Measurements from ENCODE around the gene PHF12. TPM values are rescaled to one million over a fixed set of nuclear protein-coding genes. Genes with fewer than 3 reads are reported as not detected.

PHF12 gene
- total RNA-seq, 1 experiment from 2014 or later: 16.7 TPM

DNA sequence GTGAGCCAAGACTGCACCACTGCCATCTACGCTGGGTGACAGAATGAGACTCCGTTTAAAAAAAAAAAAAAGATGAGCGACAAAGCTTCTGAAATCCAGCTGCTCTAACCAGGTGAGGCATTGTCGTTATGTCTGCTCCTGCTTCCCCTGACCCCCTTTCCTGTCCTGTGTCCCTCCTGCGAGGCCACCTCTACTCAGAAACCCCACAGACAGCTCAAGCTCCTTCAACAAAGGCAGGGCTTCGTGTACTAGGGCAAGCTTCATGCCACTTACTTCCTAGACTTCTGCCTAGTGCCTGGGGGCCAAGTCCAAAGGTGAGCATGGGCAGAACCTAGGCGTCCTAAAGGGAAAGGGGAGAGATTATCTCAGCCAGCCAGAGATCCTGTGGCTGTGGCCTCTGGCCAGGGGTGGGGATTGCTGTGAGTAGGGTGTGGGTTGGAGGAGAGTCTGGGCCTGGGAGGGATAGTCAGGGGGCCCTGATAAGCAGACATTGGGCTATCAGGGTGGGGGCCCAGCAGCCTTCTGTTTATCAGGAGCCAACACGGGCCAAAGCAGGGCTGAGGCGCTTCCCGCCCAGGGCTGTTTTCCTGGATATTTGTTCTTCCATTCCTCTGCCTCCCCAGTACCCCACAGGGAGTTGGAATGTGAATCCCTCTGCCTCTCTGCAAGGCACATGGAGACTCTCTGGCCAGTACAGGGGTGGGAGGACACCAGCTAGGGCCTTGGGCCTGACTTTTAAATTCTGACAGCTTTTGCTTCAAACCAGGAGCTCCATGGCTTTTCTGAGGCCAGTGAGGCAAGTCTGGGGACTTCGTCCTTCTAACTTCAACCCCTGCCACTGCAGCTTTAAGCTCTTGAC is 86.1 kb downstream of the PHF12 start:
- Histone ChIP-seq H3K4me1 (replicated peaks) (peaks cover 13% of the 10 kb centered on the region), H3K36me3 (peaks cover 11% of the 10 kb centered on the region), H3K9me3 (replicated peaks) (no peaks in the 10 kb centered on the region), H3K27me3 (replicated peaks) (no peaks in the 10 kb centered on the region), H3K27ac (peak overlapping the region; percentile 22; the same call in 1 of the 2 replicates), H3K4me3 (no peak overlapping the region)
- DNase-seq (ENCODE audit: low read depth in 1 of 2, low spot score in 2 of 2): no peak

DNA sequence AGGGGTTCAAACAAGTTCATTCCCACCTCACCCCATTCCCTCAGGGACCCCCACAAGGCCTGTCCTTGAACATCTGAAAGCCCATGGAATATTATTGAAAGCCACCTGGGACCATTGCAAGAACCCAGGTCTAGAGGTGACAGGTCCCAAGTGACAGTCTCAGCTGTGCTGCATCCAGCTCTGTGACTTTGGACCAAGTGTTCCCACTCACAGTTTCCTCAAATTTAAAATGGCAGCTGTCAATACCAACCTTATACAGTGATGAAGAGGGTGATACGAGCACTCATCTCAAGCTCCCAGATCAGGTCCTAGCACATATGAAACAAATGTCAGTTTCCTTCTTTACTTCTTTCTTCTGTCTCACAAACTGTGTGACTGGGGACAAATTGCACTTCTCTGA is 87.4 kb downstream of the PHF12 start:
- peaks cover 22% of the 10 kb centered on the region for H3K36me3 ChIP-seq
- no peaks in the 10 kb centered on the region for H3K27me3 ChIP-seq (replicated peaks)
- H3K4me3 ChIP-seq: no peak overlapping the region
- peaks cover 13% of the 10 kb centered on the region for H3K4me1 ChIP-seq (replicated peaks)
- no peak for DNase-seq (ENCODE audit: low read depth in 1 of 2, low spot score in 2 of 2)
- no peaks in the 10 kb centered on the region for H3K9me3 ChIP-seq (replicated peaks)
- H3K27ac ChIP-seq: no peak overlapping the region

DNA sequence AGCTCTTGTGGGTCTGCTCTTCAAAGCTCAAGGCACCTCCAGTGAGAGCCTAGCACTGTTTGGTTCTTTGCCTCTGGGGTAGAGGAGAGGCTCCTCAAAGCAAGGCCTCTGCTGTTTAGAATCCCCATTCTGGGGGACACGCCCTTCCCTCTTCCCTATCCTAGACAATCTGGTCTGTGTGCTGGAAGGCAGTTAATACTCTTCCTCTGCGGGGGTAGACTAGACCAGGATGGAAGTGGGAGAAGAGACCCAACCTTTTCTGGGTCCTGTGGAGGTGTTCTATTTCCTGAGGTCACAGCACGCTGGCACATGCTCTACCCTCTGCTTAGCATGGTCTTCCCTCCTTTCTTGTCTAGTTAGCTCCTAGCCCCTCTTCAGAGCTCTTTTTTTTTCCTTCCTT is 88.8 kb downstream of the PHF12 start:
- Histone ChIP-seq H3K4me1 (replicated peaks) (peaks cover 13% of the 10 kb centered on the region), H3K27ac (no peak overlapping the region)
- no peak for DNase-seq (ENCODE audit: low read depth in 1 of 2, low spot score in 2 of 2)

DNA sequence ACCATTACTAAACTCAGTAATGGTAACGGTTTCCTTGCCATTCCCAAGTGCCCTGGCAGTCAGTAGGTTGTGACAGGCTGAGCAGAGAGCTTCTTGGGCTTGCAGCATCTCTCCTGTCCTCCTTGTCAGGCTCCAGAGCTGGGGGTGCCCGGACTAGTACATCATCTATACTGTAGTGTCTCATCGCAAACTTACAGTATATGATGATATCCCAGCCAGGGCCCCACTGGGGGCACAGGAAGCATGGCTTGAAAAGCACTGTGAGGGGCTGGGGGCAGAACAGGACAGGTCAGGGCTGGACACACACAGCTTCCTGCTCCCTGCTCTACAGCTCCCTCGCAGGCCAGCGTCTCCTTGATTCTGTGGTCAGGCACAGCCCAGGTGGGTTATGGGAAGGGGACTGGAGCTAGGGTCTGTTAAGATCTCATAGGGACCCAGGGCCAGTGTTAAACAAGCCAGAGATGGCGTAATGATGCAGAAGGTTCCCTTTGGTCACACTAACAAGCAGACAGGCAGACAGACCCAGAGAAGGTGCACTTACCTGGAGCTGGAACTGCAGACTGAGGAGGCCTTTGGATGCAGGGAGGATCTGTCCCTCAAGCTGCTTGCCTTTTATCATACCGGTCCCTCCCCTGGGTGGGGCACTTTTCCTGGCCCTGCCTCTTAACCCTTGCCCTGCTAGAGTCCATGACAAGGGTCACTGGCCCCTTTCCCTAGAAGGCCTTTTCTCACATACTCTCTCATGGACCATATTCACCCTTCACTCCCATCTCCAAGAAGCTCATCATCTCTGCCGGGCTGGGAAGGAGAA is 89.7 kb downstream of the PHF12 start:
- Histone ChIP-seq H3K27ac (no peak overlapping the region), H3K9me3 (replicated peaks) (no peaks in the 10 kb centered on the region), H3K4me3 (no peak overlapping the region), H3K27me3 (replicated peaks) (no peaks in the 10 kb centered on the region), H3K36me3 (peaks cover 45% of the 10 kb centered on the region), H3K4me1 (replicated peaks) (peaks cover 13% of the 10 kb centered on the region)
- DNase-seq (ENCODE audit: low read depth in 1 of 2, low spot score in 2 of 2): no peak

More for the DNA sequence above, 88.8 kb downstream of the PHF12 start:
- Histone ChIP-seq H3K4me3 (no peak overlapping the region), H3K36me3 (peaks cover 36% of the 10 kb centered on the region), H3K27me3 (replicated peaks) (no peaks in the 10 kb centered on the region), H3K9me3 (replicated peaks) (no peaks in the 10 kb centered on the region)

- Histone ChIP-seq H3K36me3 (peaks cover 52% of the 10 kb centered on the region), H3K27me3 (replicated peaks) (no peaks in the 10 kb centered on the region), H3K4me3 (no peak overlapping the region), H3K4me1 (replicated peaks) (peaks cover 4% of the 10 kb centered on the region), H3K9me3 (replicated peaks) (no peaks in the 10 kb centered on the region), H3K27ac (no peak overlapping the region)
- no peak for DNase-seq (ENCODE audit: low read depth in 1 of 2, low spot score in 2 of 2)
Measured at GRCh38 chr17:28860363-28860808, 90.9 kb downstream of the PHF12 start.

GRCh38 chr17:28858801-28859355 is 92.4 kb downstream of the PHF12 start:
- H3K36me3 ChIP-seq: peaks cover 52% of the 10 kb centered on the region
- no peak overlapping the region for H3K4me3 ChIP-seq
- H3K4me1 ChIP-seq (replicated peaks): peaks cover 6% of the 10 kb centered on the region
- DNase-seq (ENCODE audit: low read depth in 1 of 2, low spot score in 2 of 2): no peak
- no peaks in the 10 kb centered on the region for H3K27me3 ChIP-seq (replicated peaks)
- no peaks in the 10 kb centered on the region for H3K9me3 ChIP-seq (replicated peaks)
- no peak overlapping the region for H3K27ac ChIP-seq

DNA sequence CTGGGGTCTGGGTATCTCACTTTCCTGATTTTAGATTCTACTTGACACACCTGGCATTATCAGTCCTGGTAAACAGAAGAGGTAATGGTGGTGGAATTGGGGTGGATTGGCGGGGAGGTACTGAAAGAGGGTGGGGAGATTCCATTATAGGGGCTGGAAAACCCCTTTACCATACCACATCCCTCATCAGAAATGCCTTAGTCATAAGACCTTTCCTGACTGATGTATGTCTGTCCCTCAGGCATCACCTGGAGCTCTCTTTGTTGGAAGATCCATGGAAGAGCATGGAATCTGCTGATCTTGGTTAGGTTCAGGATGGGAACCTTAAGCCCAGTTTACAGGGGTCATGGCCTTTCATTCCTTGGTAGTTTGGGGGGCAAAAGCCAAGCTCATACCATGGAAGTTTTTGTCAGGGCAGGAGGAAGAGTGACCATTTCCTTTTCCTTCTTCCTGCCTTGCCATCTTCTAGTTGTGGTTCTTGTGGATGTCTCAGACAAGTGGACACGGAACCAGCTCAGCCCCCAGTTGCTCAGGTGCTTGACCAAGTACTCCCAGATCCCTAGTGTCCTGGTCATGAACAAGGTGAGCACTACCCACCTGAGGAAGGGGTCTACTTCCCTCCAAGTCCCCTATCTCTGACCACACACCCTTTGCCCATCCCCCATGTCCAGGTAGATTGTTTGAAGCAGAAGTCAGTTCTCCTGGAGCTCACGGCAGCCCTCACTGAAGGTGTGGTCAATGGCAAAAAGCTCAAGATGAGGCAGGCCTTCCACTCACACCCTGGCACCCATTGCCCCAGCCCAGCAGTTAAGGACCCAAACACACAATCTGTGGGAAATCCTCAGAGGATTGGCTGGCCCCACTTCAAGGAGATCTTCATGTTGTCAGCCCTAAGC is 93.2 kb downstream of the PHF12 start:
- no peak overlapping the region for H3K27ac ChIP-seq
- DNase-seq (ENCODE audit: low read depth in 1 of 2, low spot score in 2 of 2): no peak
- peaks cover 6% of the 10 kb centered on the region for H3K4me1 ChIP-seq (replicated peaks)
- 0 out of 2 replicates have a peak, but pooled peaks cover 2% of the 10 kb centered on the region for H3K9me3 ChIP-seq (replicated peaks)
- H3K36me3 ChIP-seq: peaks cover 52% of the 10 kb centered on the region
- no peak overlapping the region for H3K4me3 ChIP-seq
- no peaks in the 10 kb centered on the region for H3K27me3 ChIP-seq (replicated peaks)

DNA sequence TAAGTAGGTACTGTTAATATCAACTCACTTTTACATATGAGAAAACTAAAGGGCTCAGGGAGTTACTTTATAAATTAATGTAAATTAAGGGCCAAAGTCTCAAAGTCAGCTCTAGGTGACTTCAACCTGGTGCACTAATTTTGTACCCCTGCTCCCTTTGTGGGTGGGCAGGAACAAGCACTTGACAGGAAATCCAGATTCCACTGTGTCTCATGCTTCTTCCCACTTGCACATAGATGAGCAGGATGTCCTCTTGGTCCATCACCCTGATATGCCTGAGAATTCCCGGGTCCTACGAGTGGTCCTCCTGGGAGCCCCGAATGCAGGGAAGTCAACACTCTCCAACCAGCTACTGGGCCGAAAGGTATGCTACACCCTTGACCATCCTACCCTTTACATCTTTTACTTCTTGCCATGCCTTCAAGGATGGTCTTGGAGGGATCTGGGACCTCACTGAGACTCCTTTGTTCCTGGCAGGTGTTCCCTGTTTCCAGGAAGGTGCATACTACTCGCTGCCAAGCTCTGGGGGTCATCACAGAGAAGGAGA is 95.2 kb downstream of the PHF12 start:
- Histone ChIP-seq H3K4me3 (peak overlapping the region; percentile 70; the same call in 1 of the 2 replicates), H3K9me3 (replicated peaks) (0 out of 2 replicates have a peak, but pooled peaks cover 2% of the 10 kb centered on the region), H3K36me3 (peaks cover 47% of the 10 kb centered on the region), H3K27me3 (replicated peaks) (no peaks in the 10 kb centered on the region), H3K4me1 (replicated peaks) (peaks cover 6% of the 10 kb centered on the region), H3K27ac (no peak overlapping the region)
- DNase-seq (ENCODE audit: low read depth in 1 of 2, low spot score in 2 of 2): no peak

GRCh38 chr17:28855336-28855679 is 96.0 kb downstream of the PHF12 start:
- H3K36me3 ChIP-seq: peaks cover 42% of the 10 kb centered on the region
- 0 out of 2 replicates have a peak, but pooled peaks cover 2% of the 10 kb centered on the region for H3K9me3 ChIP-seq (replicated peaks)
- H3K4me1 ChIP-seq (replicated peaks): peaks cover 6% of the 10 kb centered on the region
- peak overlapping the region; percentile 70 for H3K4me3 ChIP-seq
- peak overlapping the region; percentile 51 for H3K27ac ChIP-seq
- no peak for DNase-seq (ENCODE audit: low read depth in 1 of 2, low spot score in 2 of 2)
- no peaks in the 10 kb centered on the region for H3K27me3 ChIP-seq (replicated peaks)

Other genes starting within 250 kb of the PHF12 start
- gene PROCA1, start 239.6 kb downstream of the PHF12 start, total RNA-seq (2014; rRNA removed; shearing (Covaris generic)): 0.53 and 0.69 TPM in 2 replicates
- 1,039 and 1,435 TPM in 2 replicates for gene RAB34, start 233.7 kb downstream of the PHF12 start, total RNA-seq (2014; rRNA removed; shearing (Covaris generic))
- gene RPL23A, start 231.5 kb downstream of the PHF12 start, total RNA-seq (2014; rRNA removed; shearing (Covaris generic)): 591 and 789 TPM in 2 replicates
- 1.6 TPM in 1 of 2 replicates, not detected in the other for gene TLCD1, start 225.3 kb downstream of the PHF12 start, total RNA-seq (2014; rRNA removed; shearing (Covaris generic))
- 1.1 and 2.2 TPM in 2 replicates for gene NEK8, start 222.7 kb downstream of the PHF12 start, total RNA-seq (2014; rRNA removed; shearing (Covaris generic))
- 38.4 and 51.0 TPM in 2 replicates for gene TRAF4, start 207.5 kb downstream of the PHF12 start, total RNA-seq (2014; rRNA removed; shearing (Covaris generic))
- 5.0 and 5.2 TPM in 2 replicates for gene FAM222B, start 108.7 kb downstream of the PHF12 start, total RNA-seq (2014; rRNA removed; shearing (Covaris generic))
- gene ERAL1, start 96.5 kb downstream of the PHF12 start, total RNA-seq (2014; rRNA removed; shearing (Covaris generic)): 32.0 and 55.6 TPM in 2 replicates
- gene FLOT2, start 53.8 kb downstream of the PHF12 start, total RNA-seq (2014; rRNA removed; shearing (Covaris generic)): 13.4 and 18.3 TPM in 2 replicates
- gene DHRS13, start 48.4 kb downstream of the PHF12 start, total RNA-seq (2014; rRNA removed; shearing (Covaris generic)): 11.7 and 12.7 TPM in 2 replicates
- gene SEZ6, start 54.5 kb upstream of the PHF12 start, total RNA-seq (2014; rRNA removed; shearing (Covaris generic)): not detected in 2 replicates
- 1.00 TPM in 1 of 2 replicates, not detected in the other for gene PIPOX, start 91.6 kb upstream of the PHF12 start, total RNA-seq (2014; rRNA removed; shearing (Covaris generic))
- 13.4 and 43.5 TPM in 2 replicates for gene MYO18A, start 228.9 kb upstream of the PHF12 start, total RNA-seq (2014; rRNA removed; shearing (Covaris generic))